Neural crest cell (in vitro differentiated cells): ENCODE results near the gene MOGAT2. TPM values are rescaled to one million over a fixed set of nuclear protein-coding genes. Genes with fewer than 3 reads are reported as not detected.
A peak's percentile ranks its signal among the peaks of the same experiment; 100 is the strongest.

Experiments used
- DNase-seq: peaks from one replicate; pipeline ENCODE4 v3.0.0; 2021; ENCODE audit warnings: low read depth, mixed read lengths, low spot score
- H3K27ac Mint-ChIP-seq: one replicate; pipeline ENCODE4 v1.8.0; 2021; ENCODE audit warnings: mild to moderate bottlenecking, mixed read lengths; ENCODE audit not compliant: unreplicated experiment
- H3K27me3 Mint-ChIP-seq: 2 replicates; pipeline ENCODE4 v1.8.0; 2021; ENCODE audit warnings: low read depth, mild to moderate bottlenecking, mixed read lengths
- H3K36me3 Mint-ChIP-seq: 2 replicates; pipeline ENCODE4 v1.8.0; 2021; ENCODE audit warnings: low read depth, mild to moderate bottlenecking, mixed read lengths
- H3K4me1 Mint-ChIP-seq: 2 replicates; pipeline ENCODE4 v1.8.0; 2021; ENCODE audit warnings: mixed read lengths
- H3K4me3 Mint-ChIP-seq: one replicate; pipeline ENCODE4 v1.8.0; 2021; ENCODE audit warnings: mild to moderate bottlenecking, mixed read lengths
- H3K9me3 Mint-ChIP-seq: 2 replicates; pipeline ENCODE4 v1.8.0; 2021; ENCODE audit warnings: mixed read lengths
- CTCF ChIP-seq: fragments of 200-600 bp; sonication (generic); conservative IDR thresholded peaks from 2 replicates; pipeline ENCODE4 v1.5.0; 2021; ENCODE audit warnings: antibody characterized with exemption, mild to moderate bottlenecking
- total RNA-seq: library from RNA; stranded (reverse); gene quantifications from 2 replicates; pipeline ENCODE4 v1.2.1, GENCODE V29; 2021

The MOGAT2 gene
- total RNA-seq, 1 donor from 2014 or later = not detected

- peaks cover 3% of the 10 kb centered on the region for H3K9me3 Mint-ChIP-seq
- H3K27ac Mint-ChIP-seq = peak within 1 kb of the TSS; percentile 93
- peak; percentile 34 for TF ChIP-seq CTCF
- peaks cover 7% of the 10 kb centered on the region for H3K4me1 Mint-ChIP-seq
- peak; percentile 61 for DNase-seq
- H3K4me3 Mint-ChIP-seq = peak within 1 kb of the TSS; percentile 78
- peaks cover 60% of the 10 kb centered on the region for H3K27me3 Mint-ChIP-seq
- H3K36me3 Mint-ChIP-seq = no peaks in the 10 kb centered on the region
These were observed 50.7 kb downstream of the MOGAT2 start, which contains the start of gene DGAT2 for GRCh38 chr11:75768112-75768908. TSS of gene DGAT2 (plus strand) at chr11:75768778. CDS start at chr11:75768992, 214 bp downstream.

GRCh38 chr11:75768909-75769771 is 51.5 kb downstream of the MOGAT2 start:
- H3K36me3 Mint-ChIP-seq = no peaks in the 10 kb centered on the region
- H3K27ac Mint-ChIP-seq = no peak overlapping the region
- peaks cover 60% of the 10 kb centered on the region for H3K27me3 Mint-ChIP-seq
- H3K4me1 Mint-ChIP-seq = peaks cover 6% of the 10 kb centered on the region
- TF ChIP-seq CTCF = no peak
- H3K4me3 Mint-ChIP-seq = no peak overlapping the region
- no peak for DNase-seq
- H3K9me3 Mint-ChIP-seq = peaks cover 3% of the 10 kb centered on the region

GRCh38 chr11:75770102-75770501 is 52.5 kb downstream of the MOGAT2 start:
- Mint-ChIP-seq H3K27me3 (peaks cover 60% of the 10 kb centered on the region), H3K4me3 (peak overlapping the region; percentile 21), H3K36me3 (no peaks in the 10 kb centered on the region), H3K9me3 (peaks cover 3% of the 10 kb centered on the region), H3K27ac (no peak overlapping the region), H3K4me1 (peaks cover 6% of the 10 kb centered on the region)
- DNase-seq = no peak
- TF ChIP-seq CTCF = no peak

- H3K36me3 Mint-ChIP-seq = no peaks in the 10 kb centered on the region
- peaks cover 3% of the 10 kb centered on the region for H3K9me3 Mint-ChIP-seq
- H3K4me1 Mint-ChIP-seq = peaks cover 6% of the 10 kb centered on the region
- peaks cover 55% of the 10 kb centered on the region for H3K27me3 Mint-ChIP-seq
- no peak overlapping the region for H3K4me3 Mint-ChIP-seq
- no peak overlapping the region for H3K27ac Mint-ChIP-seq
- DNase-seq = no peak
- no peak for TF ChIP-seq CTCF
These were observed 54.2 kb downstream of the MOGAT2 start for GRCh38 chr11:75771646-75772410.
